Stimulated activated CD8-positive, alpha-beta memory T cell treated with anti-CD3 and anti-CD28 coated beads, Interleukin-4, amount 100 ng/mL, for 1 hour (primary cell): Measurements from ENCODE around the gene HPSE2.
"Not testable (repeated sequence)": the region's sequence is repeated elsewhere in the genome, so short reads cannot be mapped to it uniquely, and the experiment has no call there.

Experiments used
- DNase-seq, 2 donors: peaks; one replicate each; pipeline ENCODE4 v3.0.0-alpha.2; 2020; ENCODE audit warnings: low read depth in 2 of 2, low spot score in 1 of 2

The HPSE2 gene

DNA sequence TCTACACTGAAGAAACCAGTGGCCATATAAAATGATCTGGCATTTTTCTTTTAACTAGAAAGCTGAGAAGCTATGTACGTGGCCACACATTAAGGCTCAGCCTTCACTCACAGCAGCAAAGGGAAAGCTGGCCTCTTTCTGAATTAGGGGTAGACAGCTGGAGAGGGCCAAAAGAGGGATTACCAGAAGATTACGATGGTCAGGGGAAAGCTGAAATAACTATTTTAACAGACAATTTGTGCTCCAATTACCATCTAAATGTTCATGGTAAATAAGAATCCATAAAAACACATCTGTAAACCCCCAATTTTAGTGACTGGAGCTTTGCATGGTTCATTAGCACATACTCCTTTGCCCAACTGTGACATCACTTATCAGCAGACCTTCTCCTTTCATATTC is 314.3 kb downstream of the HPSE2 start:
- no peak for DNase-seq

DNA sequence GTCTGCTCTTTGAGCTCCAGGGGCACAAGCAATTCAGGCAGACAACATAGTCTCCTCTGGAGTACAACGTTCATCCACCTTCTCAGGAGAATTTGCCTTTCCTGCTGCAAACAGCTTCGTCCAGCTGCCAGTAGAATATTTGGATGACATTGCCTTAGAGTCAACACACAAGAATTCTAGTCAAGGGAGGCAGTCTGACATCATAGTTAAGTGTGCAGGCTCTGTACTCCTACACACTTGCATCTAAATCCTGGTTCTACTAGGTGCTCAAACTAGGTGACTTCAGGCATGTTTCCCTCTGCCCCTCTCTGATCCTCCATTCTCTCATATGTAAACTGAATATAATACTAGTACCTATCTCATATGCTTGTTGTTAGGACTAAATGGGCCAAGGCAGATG is 314.8 kb downstream of the HPSE2 start:
- no peak for DNase-seq

DNA sequence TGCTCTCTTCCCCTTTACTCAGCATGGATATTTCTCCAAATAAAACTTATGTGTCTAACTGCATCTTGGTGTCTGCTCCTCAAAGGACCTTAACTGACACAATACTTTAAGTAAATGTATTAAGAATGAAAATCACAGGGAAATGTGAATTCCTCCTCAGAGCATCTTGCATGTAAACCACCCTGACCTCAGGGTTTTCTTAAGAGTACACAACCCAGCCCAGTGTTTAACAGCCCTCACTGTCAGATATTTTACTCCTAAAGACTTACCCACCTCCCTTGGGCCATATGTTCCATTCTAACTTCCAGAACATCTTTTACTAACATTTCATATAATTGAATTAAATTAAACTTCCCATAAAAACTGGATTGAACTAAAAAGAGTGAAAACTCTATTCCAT is 315.3 kb downstream of the HPSE2 start:
- DNase-seq: no peak

GRCh38 chr10:98919899-98920298 is 315.8 kb downstream of the HPSE2 start:
- no peak for DNase-seq

DNA sequence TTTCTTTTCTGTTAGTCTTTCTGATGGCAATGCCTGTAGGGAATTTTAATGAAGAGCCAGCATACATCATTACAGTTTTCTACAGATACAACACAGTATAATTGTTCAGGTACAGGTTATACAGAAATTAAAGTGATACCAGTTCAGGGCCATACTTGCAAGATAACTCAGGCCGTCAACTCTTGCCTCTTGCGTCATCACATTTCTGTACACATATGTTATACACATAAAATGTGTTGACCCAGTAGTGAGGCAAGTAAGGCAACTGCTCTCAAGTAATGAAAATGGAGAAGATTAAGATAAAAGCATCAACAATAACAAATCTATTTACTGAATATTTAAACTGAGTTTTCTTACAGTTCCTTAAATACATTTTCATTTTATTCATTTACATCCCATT is 317.8 kb downstream of the HPSE2 start:
- DNase-seq: no peak

- no peak for DNase-seq
These were observed 319.0 kb downstream of the HPSE2 start for GRCh38 chr10:98916526-98917125.

DNA sequence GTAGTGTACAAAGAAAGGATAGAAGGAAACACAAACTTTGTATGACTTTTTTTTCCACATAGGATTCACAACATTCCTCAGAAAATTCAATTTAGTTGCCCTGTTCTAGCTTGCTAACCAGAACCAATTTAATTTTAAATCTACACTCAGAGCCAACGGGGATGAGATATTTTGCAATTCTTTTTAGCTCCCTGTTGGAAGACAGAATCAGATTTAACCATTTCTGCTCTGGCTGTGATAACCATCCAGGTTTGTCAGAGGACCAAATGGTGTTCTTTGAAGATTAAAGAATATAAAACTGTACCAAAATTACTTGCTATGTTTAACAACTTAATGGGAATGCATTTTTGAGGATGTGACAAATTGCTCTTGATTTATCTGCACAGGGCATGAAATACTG is 319.7 kb downstream of the HPSE2 start:
- DNase-seq: no peak

GRCh38 chr10:98910546-98910945 is 325.1 kb downstream of the HPSE2 start:
- no peak for DNase-seq

DNA sequence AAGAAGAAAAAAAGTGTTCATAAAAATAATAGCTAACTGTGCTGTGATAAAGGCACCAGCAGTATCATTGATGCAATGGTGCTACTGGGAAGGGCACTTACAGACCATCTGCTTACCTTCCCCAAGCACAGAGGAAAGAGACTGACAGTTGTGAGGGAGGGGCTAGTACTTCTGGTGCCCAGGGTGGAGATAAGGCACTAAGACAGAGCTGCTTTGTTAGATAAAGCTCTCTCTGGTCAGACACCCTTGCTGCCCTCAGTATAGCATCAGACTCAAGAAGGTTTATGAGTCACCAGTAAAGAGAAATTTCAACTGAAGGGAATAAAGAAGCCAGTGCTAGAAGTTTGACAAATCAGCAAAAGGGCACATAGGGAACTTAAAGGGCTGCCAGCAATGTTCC is 325.6 kb downstream of the HPSE2 start:
- no peak for DNase-seq

GRCh38 chr10:98908868-98909267 is 326.8 kb downstream of the HPSE2 start:
- DNase-seq: no peak

- not testable (repeated sequence) for DNase-seq
These were observed 327.4 kb downstream of the HPSE2 start for GRCh38 chr10:98908247-98908646.

- DNase-seq: no peak
These were observed 334.1 kb downstream of the HPSE2 start for GRCh38 chr10:98901441-98902110.

DNA sequence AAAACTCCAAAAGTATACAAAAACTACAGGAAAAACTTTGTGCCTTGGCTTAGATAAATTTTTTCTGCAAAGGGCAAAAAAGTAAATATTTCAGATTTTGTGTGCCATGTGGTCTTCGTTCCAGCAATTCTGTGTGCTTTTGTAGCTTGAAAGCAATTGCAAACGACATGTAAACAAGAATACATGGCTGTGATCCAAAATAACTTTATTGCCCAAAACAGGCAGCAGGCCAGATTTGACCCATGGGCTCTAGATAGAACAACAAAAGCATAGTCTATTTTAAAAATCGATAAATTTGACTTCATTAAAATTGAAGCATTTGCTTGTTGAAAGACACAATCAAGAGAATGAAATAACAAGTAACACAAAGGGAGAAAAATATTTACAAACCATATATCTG is 336.6 kb downstream of the HPSE2 start:
- DNase-seq: no peak

- DNase-seq: no peak
These were observed 343.1 kb downstream of the HPSE2 start for GRCh38 chr10:98892523-98892922.

DNA sequence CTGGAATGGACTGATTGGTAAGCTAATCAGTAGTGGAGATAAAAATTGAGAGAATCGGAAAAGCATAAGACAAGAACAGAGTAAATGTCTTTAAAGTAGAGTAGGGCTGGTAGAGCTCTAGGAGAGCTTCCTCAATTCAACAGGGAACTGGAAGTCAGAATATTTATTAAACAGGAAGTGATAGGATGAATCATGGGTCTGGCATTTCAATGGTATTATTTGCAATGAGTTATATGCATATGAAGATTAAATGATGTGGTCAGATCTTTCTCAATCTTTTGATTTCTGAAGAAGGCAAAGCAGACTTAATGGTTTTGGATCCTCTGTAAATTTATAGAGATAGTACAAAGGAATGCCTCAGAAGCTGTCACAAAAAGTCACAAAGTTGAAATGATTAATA is 349.0 kb downstream of the HPSE2 start:
- no peak for DNase-seq

DNA sequence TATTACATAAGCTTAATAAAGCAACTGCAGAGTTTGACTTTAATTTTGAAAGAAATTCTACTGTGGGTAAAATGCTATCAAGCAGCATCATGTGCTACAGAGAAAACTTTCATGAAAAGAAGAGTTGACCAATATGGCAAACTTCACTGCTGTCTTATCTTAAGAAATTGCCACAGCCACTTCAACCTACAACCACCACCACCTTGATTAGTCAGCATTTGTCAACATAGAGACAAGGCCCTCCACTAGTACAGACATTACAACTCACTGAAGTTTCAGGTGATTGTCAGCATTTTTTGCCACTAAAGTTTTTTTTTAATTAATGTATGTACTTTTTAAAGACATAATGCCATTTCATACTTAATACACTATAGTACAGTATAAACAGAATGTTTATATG is 350.3 kb downstream of the HPSE2 start:
- no peak for DNase-seq

- DNase-seq: no peak
These were observed 353.9 kb downstream of the HPSE2 start for GRCh38 chr10:98881789-98882188.

GRCh38 chr10:98880971-98881370 is 354.7 kb downstream of the HPSE2 start:
- DNase-seq: no peak

- DNase-seq: no peak
These were observed 356.7 kb downstream of the HPSE2 start for GRCh38 chr10:98878921-98879320.

GRCh38 chr10:98878418-98878817 is 357.2 kb downstream of the HPSE2 start:
- no peak for DNase-seq

DNA sequence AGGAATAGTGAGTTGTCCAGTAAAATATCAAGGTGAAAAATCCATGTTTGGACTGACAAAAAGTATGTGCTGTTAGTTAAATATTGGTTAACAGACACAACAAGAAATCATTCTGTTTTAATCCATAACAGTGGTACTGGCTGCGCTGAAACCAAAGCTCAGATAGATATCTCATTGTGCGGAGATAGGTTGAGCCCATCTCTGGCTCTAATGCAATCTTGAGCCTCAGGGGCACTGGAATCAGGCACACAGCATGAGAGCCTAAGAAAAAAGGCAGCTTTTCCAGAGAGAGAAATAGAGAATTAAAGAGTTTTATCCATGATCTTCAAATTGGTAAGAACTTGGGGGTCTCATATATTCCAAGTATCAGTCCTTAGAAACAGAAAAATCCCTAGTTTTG is 373.7 kb downstream of the HPSE2 start:
- no peak for DNase-seq

- DNase-seq: no peak
These were observed 377.1 kb downstream of the HPSE2 start for GRCh38 chr10:98858525-98858924.
